Bone marrow (tissue), 2 donors: ENCODE measurements around the gene FOXB2.

Source experiments
- DNase-seq, 2 donors: peaks; one replicate each; lab custom pipeline; 2025; lab: John Stamatoyannopoulos, UW

FOXB2 gene

GRCh38 chr9:77066388-77066787 is 46.9 kb downstream of the FOXB2 start:
- DNase-seq: no peak
